Skeletal muscle cell (primary cell): ENCODE data around the gene SEC61G.

Source experiments
- DNase-seq: peaks from one replicate; pipeline ENCODE4 v3.0.0-alpha.2; 2010; ENCODE audit warnings: low read depth
- H3K4me3 ChIP-seq: 2 replicates; pipeline ENCODE4 v1.5.1; 2011; ENCODE audit warnings: low read depth, mild to moderate bottlenecking, control low read depth, low read length, moderate library complexity

Gene SEC61G

GRCh38 chr7:54758702-54759592 lies at the start of gene SEC61G:
Gene SEC61G, minus strand, starts transcription at chr7:54759211. Its CDS starts 1,623 bp downstream, at chr7:54757588.
- DNase-seq: peak; percentile 93
- H3K4me3 ChIP-seq: peak within 1 kb of the TSS; percentile 63

GRCh38 chr7:54802841-54803240 lies 43.8 kb upstream of the SEC61G start:
- no peak for DNase-seq
- no peak overlapping the region for H3K4me3 ChIP-seq

- no peak for DNase-seq
- H3K4me3 ChIP-seq: no peak overlapping the region
These were observed 43.1 kb upstream of the SEC61G start for GRCh38 chr7:54802114-54802513.

- DNase-seq: no peak
- no peak overlapping the region for H3K4me3 ChIP-seq
These were observed 40.8 kb upstream of the SEC61G start for GRCh38 chr7:54799792-54800191.

- DNase-seq: no peak
- H3K4me3 ChIP-seq: no peak overlapping the region
These were observed 39.5 kb upstream of the SEC61G start for GRCh38 chr7:54798530-54798929.

GRCh38 chr7:54796853-54797252 lies 37.8 kb upstream of the SEC61G start:
- DNase-seq: no peak
- no peak overlapping the region for H3K4me3 ChIP-seq

- no peak overlapping the region for H3K4me3 ChIP-seq
- DNase-seq: no peak
These were observed 37.1 kb upstream of the SEC61G start for GRCh38 chr7:54796150-54796549.

- H3K4me3 ChIP-seq: no peak overlapping the region
- no peak for DNase-seq
These were observed 33.4 kb upstream of the SEC61G start for GRCh38 chr7:54792383-54792782.

GRCh38 chr7:54788664-54789063 lies 29.7 kb upstream of the SEC61G start:
- no peak overlapping the region for H3K4me3 ChIP-seq

GRCh38 chr7:54785261-54785660 lies 26.2 kb upstream of the SEC61G start:
- DNase-seq: no peak
- no peak overlapping the region for H3K4me3 ChIP-seq

More at GRCh38 chr7:54788664-54789063, 29.7 kb upstream of the SEC61G start:
- DNase-seq: peak; percentile 76

- no peak for DNase-seq
These were observed 24.9 kb upstream of the SEC61G start for GRCh38 chr7:54783952-54784351.

GRCh38 chr7:54782829-54783228 lies 23.8 kb upstream of the SEC61G start:
- DNase-seq: no peak
- no peak overlapping the region for H3K4me3 ChIP-seq

More at GRCh38 chr7:54783952-54784351, 24.9 kb upstream of the SEC61G start:
- no peak overlapping the region for H3K4me3 ChIP-seq

GRCh38 chr7:54782314-54782713 lies 23.3 kb upstream of the SEC61G start:
- DNase-seq: no peak
- no peak overlapping the region for H3K4me3 ChIP-seq

GRCh38 chr7:54781134-54781920 lies 22.3 kb upstream of the SEC61G start:
- DNase-seq: no peak
- H3K4me3 ChIP-seq: no peak overlapping the region

- no peak overlapping the region for H3K4me3 ChIP-seq
- no peak for DNase-seq
These were observed 21.5 kb upstream of the SEC61G start for GRCh38 chr7:54780490-54780889.

- DNase-seq: no peak
- H3K4me3 ChIP-seq: no peak overlapping the region
These were observed 19.9 kb upstream of the SEC61G start for GRCh38 chr7:54778696-54779540.

- no peak for DNase-seq
- no peak overlapping the region for H3K4me3 ChIP-seq
These were observed 19.2 kb upstream of the SEC61G start for GRCh38 chr7:54778166-54778565.

- no peak for DNase-seq
- no peak overlapping the region for H3K4me3 ChIP-seq
These were observed 16.1 kb upstream of the SEC61G start for GRCh38 chr7:54774785-54775740.
